Measurements from ENCODE around the gene RHBDF1.

The RHBDF1 gene

GRCh38 chr16:74747-75334, 2.4 kb upstream of the RHBDF1 start:
- no peak for DNase-seq (ENCODE audit: low read depth)

- DNase-seq (ENCODE audit: low read depth): no peak
Observed at GRCh38 chr16:74051-74746, 1.8 kb upstream of the RHBDF1 start.

GRCh38 chr16:71540-72401, 660 bp downstream of the RHBDF1 start:
- DNase-seq (ENCODE audit: low read depth): no peak

GRCh38 chr16:71210-71539, 1.3 kb downstream of the RHBDF1 start:
- DNase-seq (ENCODE audit: low read depth): no peak

- no peak for DNase-seq (ENCODE audit: low read depth)
Observed at GRCh38 chr16:69181-69580, 3.2 kb downstream of the RHBDF1 start.

- DNase-seq (ENCODE audit: low read depth): no peak
Observed at GRCh38 chr16:67884-68789, 4.3 kb downstream of the RHBDF1 start.

- DNase-seq (ENCODE audit: low read depth): no peak
Observed at GRCh38 chr16:67183-67791, 5.1 kb downstream of the RHBDF1 start.

GRCh38 chr16:66309-67182, 5.9 kb downstream of the RHBDF1 start:
- DNase-seq (ENCODE audit: low read depth): no peak

GRCh38 chr16:65745-66144, 6.7 kb downstream of the RHBDF1 start:
- peak; percentile 78 for DNase-seq (ENCODE audit: low read depth)

- no peak for DNase-seq (ENCODE audit: low read depth)
Observed at GRCh38 chr16:64914-65255, 7.5 kb downstream of the RHBDF1 start.

GRCh38 chr16:63998-64913, 8.2 kb downstream of the RHBDF1 start:
- DNase-seq (ENCODE audit: low read depth): no peak

GRCh38 chr16:63466-63865, 9.0 kb downstream of the RHBDF1 start:
- no peak for DNase-seq (ENCODE audit: low read depth)

GRCh38 chr16:62968-63391, 9.5 kb downstream of the RHBDF1 start:
- no peak for DNase-seq (ENCODE audit: low read depth)

- no peak for DNase-seq (ENCODE audit: low read depth)
Observed at GRCh38 chr16:62283-62967, 10.0 kb downstream of the RHBDF1 start.

GRCh38 chr16:61879-62281, 10.6 kb downstream of the RHBDF1 start:
- DNase-seq (ENCODE audit: low read depth): no peak

- DNase-seq (ENCODE audit: low read depth): no peak
Observed at GRCh38 chr16:60929-61878, 11.2 kb downstream of the RHBDF1 start.

- no peak for DNase-seq (ENCODE audit: low read depth)
Observed at GRCh38 chr16:60166-60565, 12.3 kb downstream of the RHBDF1 start.

Measured in stimulated activated CD8-positive, alpha-beta memory T cell treated with anti-CD3 and anti-CD28 coated beads, Interleukin-15, amount 100 ng/mL, for 1 hour (primary cell).